NCI-H2107 treated with DMSO at 0.1 percent for 48 hours (cell line): Measurements from ENCODE around the gene ADCY5.

ENCODE experiments used
- DNase-seq: peaks from one replicate; lab custom pipeline; 2025; ENCODE audit not compliant: unreplicated experiment; lab: John Stamatoyannopoulos, UW

ADCY5 gene

DNA sequence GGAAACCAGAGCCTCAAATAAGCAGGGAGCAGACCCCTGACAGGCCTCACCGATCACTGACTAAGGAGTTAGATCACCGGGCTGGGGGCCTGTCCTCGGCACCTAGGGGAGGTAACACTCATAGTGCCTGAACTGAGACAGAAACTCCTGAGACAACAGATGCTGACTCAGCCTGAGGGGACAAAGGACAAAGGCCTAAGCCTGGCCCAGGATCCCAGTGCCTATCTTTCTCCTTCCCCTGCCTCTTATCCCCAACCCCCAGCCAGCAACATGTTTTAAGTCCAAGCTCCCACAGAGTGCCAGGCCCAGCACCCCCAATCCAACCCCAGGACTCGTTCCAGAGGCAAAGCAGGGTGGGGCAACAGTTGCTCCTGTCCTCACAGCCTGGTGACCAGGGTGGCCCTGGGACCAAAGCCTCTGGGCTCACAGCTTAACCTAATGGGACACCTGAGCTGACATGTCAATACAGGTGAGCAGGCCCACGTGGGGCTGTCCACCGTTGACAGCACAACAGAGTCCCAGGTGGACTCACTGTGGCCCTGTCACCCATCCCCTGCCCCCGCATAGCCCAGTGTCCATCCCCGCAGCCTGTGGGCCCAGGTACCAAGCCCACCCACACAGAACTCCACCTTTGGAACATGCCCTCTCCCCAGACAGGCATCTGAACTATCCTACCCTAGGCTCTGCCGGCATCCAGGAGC, 37.4 kb downstream of the ADCY5 start:
- DNase-seq = no peak

GRCh38 chr3:123410149-123410515, 38.8 kb downstream of the ADCY5 start:
- no peak for DNase-seq

GRCh38 chr3:123409443-123410148, 39.3 kb downstream of the ADCY5 start:
- DNase-seq = no peak

GRCh38 chr3:123406598-123406997, 42.3 kb downstream of the ADCY5 start:
- no peak for DNase-seq

DNA sequence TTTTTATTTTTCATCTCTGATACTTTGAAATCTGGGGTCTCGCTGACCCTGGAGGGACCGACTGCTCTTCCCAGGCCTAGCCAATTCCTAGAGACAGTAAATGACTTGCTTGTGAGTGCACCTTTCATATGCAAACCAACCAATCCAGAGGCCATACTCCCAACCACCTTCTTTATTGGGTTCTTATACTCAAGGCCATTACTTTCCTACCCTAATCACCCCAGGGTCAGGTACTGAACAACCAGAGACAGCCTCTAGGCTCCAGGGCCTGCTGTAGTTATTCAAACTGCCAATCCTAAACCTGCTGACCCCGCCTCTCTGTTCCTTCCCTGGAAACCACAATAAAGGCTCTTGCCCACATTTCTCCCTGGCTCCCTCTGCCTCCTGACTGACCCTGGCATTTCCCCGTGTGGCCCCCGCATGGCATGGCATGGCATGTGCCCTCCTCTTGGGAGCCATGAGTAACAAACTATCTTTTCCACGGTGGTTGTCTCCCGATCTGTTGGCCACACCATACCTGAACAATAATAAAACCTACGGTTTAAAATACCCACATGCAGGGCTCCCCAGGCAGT, 42.9 kb downstream of the ADCY5 start:
- no peak for DNase-seq

GRCh38 chr3:123405021-123405420, 43.9 kb downstream of the ADCY5 start:
- no peak for DNase-seq

DNA sequence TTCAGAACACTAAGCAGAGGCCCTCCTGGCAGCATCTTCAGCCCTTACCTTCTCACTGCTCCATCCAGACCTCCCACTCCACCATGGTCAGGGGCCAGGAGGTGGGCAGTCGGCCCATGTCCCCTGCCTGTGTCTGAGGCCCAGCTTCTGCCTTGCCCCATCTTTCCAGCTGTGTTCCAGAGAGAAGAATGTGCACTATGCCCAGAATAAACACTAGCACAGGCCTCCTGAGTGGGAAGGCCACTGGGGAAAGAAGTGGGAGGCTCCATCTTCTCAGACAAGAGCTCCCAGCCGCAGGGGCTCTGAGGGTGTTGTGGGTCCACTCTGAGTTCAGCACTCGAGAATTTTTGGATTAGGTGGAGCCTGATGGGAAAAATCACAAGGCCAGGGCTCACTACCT, 44.5 kb downstream of the ADCY5 start:
- no peak for DNase-seq

- DNase-seq = no peak
Observed at GRCh38 chr3:123401836-123402530, 46.9 kb downstream of the ADCY5 start.

DNA sequence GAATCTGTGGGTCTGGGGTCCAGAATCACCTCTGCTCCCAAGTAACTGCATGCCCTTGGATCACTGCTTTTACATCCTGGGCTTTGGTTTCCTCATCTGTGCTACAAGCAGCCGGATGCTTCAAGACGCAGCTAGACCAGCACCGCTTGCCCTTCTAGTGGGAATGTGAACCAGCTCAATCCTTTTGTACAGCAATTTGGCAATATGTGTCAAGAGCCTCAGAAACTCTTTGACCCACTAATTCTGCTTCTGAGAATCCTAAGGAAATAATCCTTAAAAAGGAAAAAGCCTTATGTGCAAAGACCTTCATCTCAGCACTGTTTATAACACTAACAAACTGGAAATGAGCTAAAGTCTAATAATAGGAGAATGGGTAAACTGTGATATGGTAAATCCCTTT, 48.7 kb downstream of the ADCY5 start:
- no peak for DNase-seq

GRCh38 chr3:123399653-123400052, 49.2 kb downstream of the ADCY5 start:
- DNase-seq = no peak

- DNase-seq = no peak
Observed at GRCh38 chr3:123397921-123398785, 50.7 kb downstream of the ADCY5 start.

DNA sequence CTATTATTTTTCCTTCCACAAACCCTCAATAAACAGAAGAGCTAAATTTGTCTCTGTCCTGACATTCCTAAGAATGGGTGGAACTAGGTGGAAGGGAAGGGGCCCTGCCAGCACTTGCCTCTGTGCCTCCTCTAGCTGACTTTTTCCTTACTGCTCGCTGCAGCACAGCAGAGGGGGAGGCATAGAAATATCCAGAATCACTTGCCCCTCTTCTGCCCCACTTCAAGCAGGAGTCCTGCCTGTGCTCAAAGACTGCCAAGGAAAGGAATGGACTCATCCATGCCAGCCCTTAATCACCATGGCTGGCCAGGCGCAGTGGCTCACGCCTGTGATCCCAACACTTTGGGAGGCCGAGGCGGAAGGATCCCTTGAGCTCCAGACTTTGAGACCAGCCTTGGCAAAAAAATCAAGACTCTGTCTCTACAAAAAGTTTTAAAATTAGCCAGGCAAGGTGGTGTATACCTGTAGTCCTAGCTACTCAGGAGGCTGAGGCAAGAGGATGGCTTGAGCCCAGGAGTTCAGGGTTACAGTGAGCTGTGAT, 51.8 kb downstream of the ADCY5 start:
- no peak for DNase-seq

DNA sequence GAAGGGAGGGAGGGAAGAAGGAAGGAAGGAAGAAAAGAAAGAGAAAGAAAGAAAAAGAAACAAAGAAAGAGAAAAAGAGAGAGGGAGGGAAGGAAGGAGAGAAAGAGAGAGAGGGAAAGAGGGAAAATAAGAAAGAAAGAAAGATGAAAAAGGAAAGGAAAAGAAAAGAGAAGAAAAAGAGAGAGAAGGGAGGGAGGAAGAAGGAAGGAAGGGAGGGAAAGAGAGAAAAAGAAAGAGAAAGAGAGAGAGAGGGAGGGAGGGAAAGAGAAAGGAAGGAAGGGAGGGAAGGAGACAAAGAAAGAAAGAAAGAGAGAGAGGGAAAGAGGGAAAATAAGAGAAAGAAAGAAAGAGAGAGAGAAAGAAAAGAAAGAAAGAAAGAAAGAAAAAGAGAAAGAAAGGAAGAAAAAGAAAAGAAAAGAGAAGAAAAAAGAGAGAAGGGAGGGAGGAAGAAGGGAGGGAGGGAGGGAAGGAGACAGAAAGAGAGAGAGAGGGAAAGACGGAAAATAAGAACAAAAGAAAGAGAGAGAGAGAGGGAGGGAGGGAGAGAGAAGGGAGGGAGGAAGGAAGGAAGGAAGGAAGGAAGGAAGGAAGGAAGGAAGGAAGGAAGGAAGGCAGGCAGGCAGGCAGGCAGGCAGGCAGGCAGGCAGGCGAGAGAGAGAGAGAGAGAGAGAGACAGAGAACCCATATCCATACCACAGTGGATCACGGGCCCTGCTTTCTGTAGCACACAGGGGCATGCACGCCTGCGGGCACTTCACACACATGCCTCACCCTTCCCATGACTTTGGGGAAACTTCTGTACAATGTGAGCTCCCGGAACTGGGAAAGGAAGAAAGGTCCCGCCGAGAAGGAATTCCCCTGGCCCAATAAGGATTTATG, 52.5 kb downstream of the ADCY5 start:
- DNase-seq = no peak

GRCh38 chr3:123395235-123395634, 53.7 kb downstream of the ADCY5 start:
- no peak for DNase-seq

DNA sequence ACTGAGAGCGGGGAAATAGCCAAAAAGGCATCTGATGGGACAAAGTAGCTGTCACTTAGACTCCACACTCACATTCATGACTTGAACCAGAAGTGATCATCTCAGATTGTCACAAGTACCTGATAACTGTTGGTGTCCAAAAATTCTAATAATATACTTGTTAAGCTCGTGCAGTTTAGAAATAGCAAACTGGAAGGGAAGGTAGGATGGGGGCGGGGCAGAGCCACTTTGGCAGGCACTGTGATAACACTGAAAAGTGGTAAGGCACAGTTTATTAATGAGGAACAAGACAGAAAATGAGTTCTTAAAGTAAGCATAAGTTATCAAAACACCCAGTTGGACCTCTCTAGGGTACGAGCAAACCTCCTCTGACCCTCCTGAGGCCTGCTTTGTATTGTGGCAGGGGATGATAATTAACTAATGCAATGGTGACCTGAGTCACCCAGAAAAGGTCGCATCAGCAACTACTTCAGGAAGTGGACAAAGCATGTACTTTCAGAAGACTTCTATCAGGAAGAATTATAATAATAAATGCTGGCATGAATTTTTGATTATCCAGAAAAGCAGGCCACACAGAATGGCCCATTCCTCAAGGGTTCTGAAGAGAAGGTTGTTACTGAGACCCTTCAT, 54.4 kb downstream of the ADCY5 start:
- no peak for DNase-seq

GRCh38 chr3:123392871-123393620, 55.8 kb downstream of the ADCY5 start:
- DNase-seq = peak; percentile 87

DNA sequence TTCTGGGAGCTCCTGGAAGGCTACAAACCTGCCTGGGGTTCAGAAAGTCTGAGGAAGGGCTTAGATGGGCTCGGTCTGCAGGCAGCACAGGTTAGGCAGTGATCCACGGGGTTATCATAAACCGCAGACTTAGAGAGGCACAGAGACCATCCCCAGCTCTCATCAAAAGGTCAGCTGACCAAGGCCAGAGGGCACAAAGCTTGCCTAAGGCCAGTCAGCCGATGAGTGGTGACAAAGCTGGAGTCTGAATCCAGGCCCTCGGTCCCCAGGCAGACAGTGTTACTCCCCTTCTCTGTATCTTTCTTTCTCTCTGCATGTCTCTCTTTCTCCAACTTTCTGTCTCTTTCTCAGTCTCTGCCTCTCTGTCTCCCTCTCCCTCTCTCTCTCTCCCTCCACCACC, 56.5 kb downstream of the ADCY5 start:
- DNase-seq = no peak

DNA sequence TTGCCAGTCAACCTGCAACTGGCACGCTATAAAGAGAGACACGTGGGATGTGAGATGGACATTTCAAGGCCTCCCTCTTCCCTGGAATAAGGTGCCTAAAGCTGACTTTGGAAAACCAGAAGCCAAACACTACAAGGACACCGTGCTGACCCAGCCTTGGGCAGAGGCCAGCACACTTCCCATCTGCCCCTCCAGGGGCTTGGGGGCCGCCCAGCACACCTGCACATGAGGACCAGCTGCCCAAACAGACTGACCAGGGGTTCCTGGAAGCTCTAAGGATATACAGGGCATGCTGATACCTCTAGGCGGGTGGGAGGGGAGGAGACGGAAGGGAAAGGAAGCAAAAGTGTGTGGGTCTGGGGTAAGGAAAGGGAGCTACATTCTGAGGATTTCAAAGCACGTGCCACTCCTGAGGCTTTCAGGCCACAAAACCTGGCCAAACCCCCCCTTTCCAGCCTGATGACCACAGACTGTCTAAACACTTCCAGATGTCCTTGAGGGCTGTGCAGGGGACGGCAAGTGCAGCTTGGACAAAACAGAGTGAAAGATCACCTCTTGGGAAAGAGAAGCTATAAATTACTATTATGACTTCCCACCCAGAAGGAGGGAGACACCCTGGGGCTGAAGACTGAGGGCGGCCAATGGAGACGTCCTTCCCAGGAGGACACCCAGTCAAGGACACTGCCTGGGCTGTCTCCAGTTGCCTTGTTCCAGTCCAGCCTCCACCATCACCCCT, 57.9 kb downstream of the ADCY5 start:
- DNase-seq = no peak
